DMS 273 (cell line): ENCODE measurements around the gene HDHD2.

Experiments used
- DNase-seq: peaks from one replicate; lab custom pipeline; 2025; ENCODE audit not compliant: unreplicated experiment; lab: John Stamatoyannopoulos, UW

The HDHD2 gene

GRCh38 chr18:47067648-47068047 is 82.7 kb downstream of the HDHD2 start:
- no peak for DNase-seq

- no peak for DNase-seq
These were observed 87.2 kb downstream of the HDHD2 start for GRCh38 chr18:47063096-47063495.

- no peak for DNase-seq
These were observed 87.8 kb downstream of the HDHD2 start for GRCh38 chr18:47062471-47062870.
